Measurements from ENCODE around the gene AMIGO3.
"Not testable (repeated sequence)": the region's sequence is repeated elsewhere in the genome, so short reads cannot be mapped to it uniquely, and the experiment has no call there.

The AMIGO3 gene

GRCh38 chr3:49706456-49707112, 12.9 kb downstream of the AMIGO3 start:
- no peak for DNase-seq

GRCh38 chr3:49705390-49705960, 14.0 kb downstream of the AMIGO3 start:
- no peak for DNase-seq

GRCh38 chr3:49704629-49705028, 14.9 kb downstream of the AMIGO3 start:
- DNase-seq: no peak

- no peak for DNase-seq
These were observed 15.5 kb downstream of the AMIGO3 start for GRCh38 chr3:49703956-49704355.

GRCh38 chr3:49703443-49703927, 16.0 kb downstream of the AMIGO3 start:
- DNase-seq: peak; percentile 35

- no peak for DNase-seq
These were observed 16.8 kb downstream of the AMIGO3 start for GRCh38 chr3:49702672-49703071.

GRCh38 chr3:49701388-49702077, 18.0 kb downstream of the AMIGO3 start:
- no peak for DNase-seq

- no peak for DNase-seq
These were observed 18.9 kb downstream of the AMIGO3 start for GRCh38 chr3:49700453-49701128.

- DNase-seq: no peak
These were observed 19.5 kb downstream of the AMIGO3 start for GRCh38 chr3:49700014-49700413.

GRCh38 chr3:49699281-49699979, 20.1 kb downstream of the AMIGO3 start:
- DNase-seq: no peak

- DNase-seq: not testable (repeated sequence)
These were observed 24.0 kb downstream of the AMIGO3 start for GRCh38 chr3:49695350-49696015.

GRCh38 chr3:49694409-49695070, 24.9 kb downstream of the AMIGO3 start:
- not testable (repeated sequence) for DNase-seq

GRCh38 chr3:49691481-49691880, 28.0 kb downstream of the AMIGO3 start:
- DNase-seq: not testable (repeated sequence)

GRCh38 chr3:49690856-49691255, 28.6 kb downstream of the AMIGO3 start:
- not testable (repeated sequence) for DNase-seq

GRCh38 chr3:49689908-49690624, 29.4 kb downstream of the AMIGO3 start:
- DNase-seq: not testable (repeated sequence)

GRCh38 chr3:49689046-49689907, 30.2 kb downstream of the AMIGO3 start, which contains the start of the genes MST1 and RNF123:
TSS of gene MST1 (minus strand) at chr3:49689474. CDS start at chr3:49688691, 783 bp downstream.
TSS of gene RNF123 (plus strand) at chr3:49689557. CDS start at chr3:49691166, 1,609 bp downstream.
- no peak for DNase-seq

GRCh38 chr3:49688338-49689045, 31.0 kb downstream of the AMIGO3 start:
- DNase-seq: not testable (repeated sequence)

GRCh38 chr3:49687424-49687795, 32.1 kb downstream of the AMIGO3 start:
- not testable (repeated sequence) for DNase-seq

Data from NCI-H1694 (cell line).